OCI-LY7 (cell line): ENCODE measurements around the gene CPOX. TPM values are rescaled to one million over a fixed set of nuclear protein-coding genes. Genes with fewer than 3 reads are reported as not detected.

ENCODE experiments used
- BruUV-seq: library from RNA; stranded (reverse); fragments of 400-500 nt; replicated peaks from 2 replicates; lab custom pipeline; 2021; lab: Mats Ljungman, UMichigan
- CTCF ChIA-PET: fragments of 300-600 bp; sonication (Branson Sonifier 250); formaldehyde crosslinking; loops from one replicate; lab custom pipeline; 2022; ENCODE audit warnings: antibody characterized with exemption; ENCODE audit not compliant: unreplicated experiment; lab: Charles Lee
- POLR2A ChIA-PET: fragments of 300-600 bp; sonication (Branson Sonifier 250); formaldehyde crosslinking; loops from one replicate; lab custom pipeline; 2022; ENCODE audit warnings: antibody characterized with exemption; lab: Charles Lee
- DNase-seq: peaks from one replicate; pipeline ENCODE4 v3.0.0-alpha.2; 2015; ENCODE audit warnings: low spot score
- H2AFZ ChIP-seq: fragments of 200-600 bp; sonication (generic), shearing (Covaris generic); 2 replicates; pipeline ENCODE4 v1.6.1; 2014; ENCODE audit warnings: mild to moderate bottlenecking, antibody characterized with exemption, low read length, moderate library complexity
- H3K27ac ChIP-seq: fragments of 200-600 bp; sonication (generic); 2 replicates; pipeline ENCODE4 v1.5.1; 2014; ENCODE audit warnings: mixed run types, low read depth, mild to moderate bottlenecking, moderate library complexity, low read length, inconsistent platforms; ENCODE audit not compliant: poor library complexity, severe bottlenecking
- H3K36me3 ChIP-seq: fragments of 200-600 bp; sonication (generic); 2 replicates; pipeline ENCODE4 v1.6.1; 2014; ENCODE audit warnings: mild to moderate bottlenecking, antibody characterized with exemption, low read length, moderate library complexity, mixed read lengths; ENCODE audit not compliant: insufficient read depth
- H3K4me1 ChIP-seq: fragments of 200-600 bp; sonication (generic); 2 replicates; pipeline ENCODE4 v1.5.1; 2014; ENCODE audit warnings: mild to moderate bottlenecking, low read length; ENCODE audit not compliant: insufficient read depth, poor library complexity, severe bottlenecking
- H3K4me2 ChIP-seq: fragments of 200-600 bp; sonication (generic); 2 replicates; pipeline ENCODE4 v1.6.1; 2014; ENCODE audit warnings: mild to moderate bottlenecking, low read length
- H3K4me3 ChIP-seq: fragments of 200-600 bp; sonication (generic); 2 replicates; pipeline ENCODE4 v1.5.1; 2014; ENCODE audit warnings: mild to moderate bottlenecking, low read depth, low read length; ENCODE audit not compliant: poor library complexity, severe bottlenecking
- H3K79me2 ChIP-seq: fragments of 200-600 bp; sonication (generic); 2 replicates; pipeline ENCODE4 v1.6.1; 2016; ENCODE audit warnings: low read depth, mild to moderate bottlenecking, low read length, moderate library complexity, mixed read lengths; ENCODE audit not compliant: insufficient read depth
- H3K9me2 ChIP-seq: fragments of 200-600 bp; sonication (generic); 2 replicates; pipeline ENCODE4 v1.6.1; 2016; ENCODE audit warnings: mild to moderate bottlenecking, low read length, mixed read lengths; ENCODE audit not compliant: insufficient read depth
- H3K9me3 ChIP-seq: fragments of 200-600 bp; sonication (generic); 2 replicates; pipeline ENCODE4 v1.6.1; 2014; ENCODE audit warnings: mild to moderate bottlenecking, mixed run types, low read length, mixed read lengths
- H4K20me1 ChIP-seq: fragments of 200-600 bp; sonication (generic); 2 replicates; pipeline ENCODE4 v1.6.1; 2014; ENCODE audit warnings: mild to moderate bottlenecking, antibody characterized with exemption, low read length, moderate library complexity, mixed read lengths; ENCODE audit not compliant: insufficient read depth
- CTCF ChIP-seq: fragments of 200-600 bp; sonication (generic); conservative IDR thresholded peaks from 2 replicates; pipeline ENCODE4 v1.5.1; 2014; ENCODE audit warnings: mild to moderate bottlenecking, antibody characterized with exemption, low read length, moderate library complexity, mixed read lengths
- EZH2phosphoT487 ChIP-seq: fragments of 200-600 bp; sonication (generic); IDR thresholded peaks from 2 replicates; pipeline ENCODE4 v1.6.1; 2018; ENCODE audit warnings: low read depth, borderline replicate concordance, mild to moderate bottlenecking, mixed run types, antibody characterized with exemption, low read length, moderate library complexity, mixed read lengths
- intact Hi-C: fragments of 100-400 bp; cut with micrococcal nuclease; formaldehyde crosslinking; loops from one replicate; pipeline ENCODE4 v1.10.0; 2022; ENCODE audit not compliant: unreplicated experiment
- total RNA-seq, 2 experiments: library from RNA; depleted of rRNA in 1 of 2; stranded (reverse); fragments of >200 nt in 1 of 2; shearing (Covaris generic) in 1 of 2; gene quantifications; 2 replicates each; pipeline ENCODE4 v1.2.3, GENCODE V29; 2014 to 2022

CPOX gene
- total RNA-seq, 2 experiments from 2014 or later: 10.1 to 14.7 TPM

GRCh38 chr3:98531622-98532274 lies 61.7 kb downstream of the CPOX start, which contains the start of gene GPR15:
GPR15 (plus strand) TSS chr3:98531978; CDS start chr3:98532034, 56 bp downstream.
- CTCF ChIA-PET: interaction anchor here (1.4 kb wide), 1 partner anchor 9 kb away, joined by 7 read pairs; no protein-coding TSS in a partner anchor
- no peaks in the 10 kb centered on the region for H3K9me3 ChIP-seq
- H3K4me3 ChIP-seq: peak within 1 kb of the TSS; percentile 73
- BruUV-seq: no TSS peak
- H3K4me2 ChIP-seq: peak within 1 kb of the TSS; percentile 78
- TF ChIP-seq EZH2phosphoT487: no peak
- no peak for TF ChIP-seq CTCF
- intact Hi-C loops: no loop called here
- no peaks in the 10 kb centered on the region for H3K36me3 ChIP-seq
- H4K20me1 ChIP-seq: no peaks in the 10 kb centered on the region
- no peaks in the 10 kb centered on the region for H3K9me2 ChIP-seq
- peaks cover 45% of the 10 kb centered on the region for H3K4me1 ChIP-seq
- H3K27ac ChIP-seq: peak within 1 kb of the TSS; percentile 77
- DNase-seq: peak; percentile 75
- H2AFZ ChIP-seq: peak within 1 kb of the TSS; percentile 80
- POLR2A ChIA-PET: interaction anchor here (0.6 to 8.0 kb wide), 7 partner anchors 9 to 1802 kb away, joined by 3 to 296 read pairs (median 9); partner anchors contain the start of gene CLDND1
- H3K79me2 ChIP-seq: peaks cover 52% of the 10 kb centered on the region

DNA sequence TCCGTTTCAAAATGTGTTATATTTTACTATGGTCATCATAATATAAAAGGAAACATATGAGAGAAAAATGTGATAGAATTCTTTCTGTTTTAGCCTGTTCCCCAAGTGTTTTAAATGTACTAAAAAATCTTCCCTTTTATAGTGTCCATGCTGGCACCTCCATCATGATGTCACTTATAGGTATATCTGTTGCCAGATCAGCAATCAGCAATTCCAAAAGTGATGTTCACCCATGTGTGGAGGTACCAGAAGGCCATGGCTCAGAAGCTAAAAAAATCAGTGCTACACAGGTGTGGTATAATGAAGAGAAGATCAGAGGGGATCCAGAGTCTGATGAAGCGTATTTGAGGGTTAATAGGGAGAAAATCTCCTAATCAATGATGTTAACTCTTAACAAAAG lies 62.7 kb downstream of the CPOX start:
- H3K9me2 ChIP-seq: no peaks in the 10 kb centered on the region
- intact Hi-C loops: no loop called here
- peak overlapping the region; percentile 73 for H3K4me3 ChIP-seq
- peak overlapping the region; percentile 80; the same call in 1 of the 2 replicates for H2AFZ ChIP-seq
- BruUV-seq: no TSS peak
- ChIA-PET POLR2A (interaction anchor here (0.5 to 1.4 kb wide), 10 partner anchors 8 to 132 kb away, joined by 3 to 7 read pairs (median 3); partner anchors contain the start of gene CPOX), CTCF (no interaction called here)
- no peaks in the 10 kb centered on the region for H4K20me1 ChIP-seq
- DNase-seq: no peak
- peak overlapping the region; percentile 77 for H3K27ac ChIP-seq
- peaks cover 41% of the 10 kb centered on the region for H3K79me2 ChIP-seq
- H3K4me1 ChIP-seq: peaks cover 41% of the 10 kb centered on the region
- H3K36me3 ChIP-seq: no peaks in the 10 kb centered on the region
- no peak for TF ChIP-seq CTCF
- no peak for TF ChIP-seq EZH2phosphoT487
- peak overlapping the region; percentile 78 for H3K4me2 ChIP-seq
- H3K9me3 ChIP-seq: no peaks in the 10 kb centered on the region
